Heart left ventricle (tissue), 16 donors: ENCODE results near the gene ESR2. TPM values are rescaled to one million over a fixed set of nuclear protein-coding genes. Genes with fewer than 3 reads are reported as not detected.

Source experiments
- ATAC-seq, 4 donors: fragments of 200-7000 bp; cut with Tn5 transposase; one replicate each; pipeline ENCODE4 v1.9.1; 2020 to 2022; ENCODE audit warnings: moderate library complexity in 4 of 4, mild to moderate bottlenecking in 3 of 4, moderate number of reproducible peaks in 1 of 4
- DNase-seq, 5 donors: peaks; one replicate each; pipeline ENCODE4 v3.0.0-alpha.2; 2020
- H3K27ac ChIP-seq, 12 donors: fragments of 200-600 bp; sonication (generic) in 4 of 12; one replicate each; pipeline versions ENCODE4 v1.5.0 to v1.8.0; 2016 to 2022; ENCODE audit warnings: mild to moderate bottlenecking in 2 of 12
- H3K27me3 ChIP-seq, 9 donors: fragments of 200-600 bp; sonication (generic) in 2 of 9; one replicate each; pipeline versions ENCODE4 v1.5.1 to v1.8.0; 2016 to 2022; ENCODE audit warnings: mild to moderate bottlenecking in 3 of 9
- H3K36me3 ChIP-seq, 9 donors: fragments of 200-600 bp; sonication (generic) in 2 of 9; one replicate each; pipeline versions ENCODE4 v1.5.0 to v1.8.0; 2018 to 2022; ENCODE audit warnings: mild to moderate bottlenecking in 2 of 9
- H3K4me1 ChIP-seq, 12 donors: fragments of 200-600 bp; sonication (generic) in 4 of 12; one replicate each; pipeline versions ENCODE4 v1.5.0 to v1.8.0; 2016 to 2022; ENCODE audit warnings: mild to moderate bottlenecking in 3 of 12
- H3K4me3 ChIP-seq, 12 donors: fragments of 200-600 bp; sonication (generic) in 4 of 12; one replicate each; pipeline versions ENCODE4 v1.5.0 to v1.8.0; 2017 to 2022; ENCODE audit warnings: mild to moderate bottlenecking in 9 of 12, moderate library complexity in 4 of 12
- H3K9me3 ChIP-seq, 12 donors: fragments of 200-600 bp; sonication (generic) in 4 of 12; one replicate each; pipeline versions ENCODE4 v1.5.0 to v1.8.0; 2016 to 2022; ENCODE audit warnings: mild to moderate bottlenecking in 1 of 12
- POLR2A ChIP-seq, 2 donors: fragments of 450-650 bp; IDR thresholded peaks; one replicate each; pipeline ENCODE4 v1.6.1; 2017; ENCODE audit warnings: antibody characterized with exemption in 2 of 2, mild to moderate bottlenecking in 2 of 2, moderate library complexity in 2 of 2
- WGBS, 4 donors: extraction: QIAGEN DNeasy Blood & Tissue Kit in 2 of 4; methylation state at CpG; one replicate each; pipeline versions ENCODE4 v1.1.5 to v1.1.7; 2013 to 2018; 5-methylcytosine and 5-hydroxymethylcytosine counted together
- intact Hi-C, 10 donors: fragments of 100-400 bp; cut with DNase I; formaldehyde crosslinking; loops; one replicate each; pipeline versions ENCODE4 v1.11.1 to v1.14.2; 2022
- polyA plus RNA-seq, 2 donors: library from polyadenylated mRNA; stranded (reverse); fragments of 200-250 nt; gene quantifications; one replicate each; pipeline ENCODE4 v1.2.3, GENCODE V29; 2013
- total RNA-seq, 9 donors: library from RNA; depleted of rRNA in 2 of 9; stranded (reverse); fragments of >200 nt in 2 of 9; fragmentation: NEBNext Ultra II Directional in 3 of 9; extraction: Animal tissue kit (Norgen Biotek cat#: 25700) in 3 of 9; gene quantifications; one replicate each; pipeline versions ENCODE4 v1.1.0 to v1.2.4, GENCODE V29; 2016 to 2023
- TF ChIP-seq, protein P1 (sequence below), 12 donors: fragments of 200-600 bp; sonication (generic) in 4 of 12; IDR thresholded peaks; one replicate each; pipeline versions ENCODE4 v1.5.0 to v1.8.0; 2018 to 2022; ENCODE audit warnings: antibody characterized with exemption in 12 of 12, mild to moderate bottlenecking in 5 of 12
- donor health status: ischemic (EF 13 %, LVEDD 7.1; RV severe dilation, severe dysfunction).
- donor health status: healthy with polysubstance abuse.
- donor health status: DM: no; HTN: yes; CAD: no.
- donor health status: DM: no; HTN: no; CAD: no.
- donor health status: ischemic (EF 25% LVEDD 6.9; RV normal size, moderate dysfunction).
- donor health status: ischemic (EF 25% LVEDD 5.7; RV mildly dilated, moderate dysfunction).
- donor health status: healthy.
- donor health status: DM: yes; HTN: yes; CAD: no.
- donor health status: ischemic (EF 35%, LVEDD 5.7; RV mildly dilated, moderate dysfunction).
- donor health status: nonischemic (EF 11% LVEDD 7.7; RV severe dilation, severe dysfunction).
- donor health status: DM: yes; HTN: yes; CAD: no.
- donor health status: PGD.
- donor health status: ischemic (EF 29% LVEDD 5.4; RV normal size, mild dysfunction).
- donor health status: nonischemic (EF 23%, LVEDD 6.1; RV moderate dilation, normal function).

ESR2 gene
- total and polyA plus RNA-seq, 11 donors, result 0.15 to 1.7 (median 0.61) TPM

DNA sequence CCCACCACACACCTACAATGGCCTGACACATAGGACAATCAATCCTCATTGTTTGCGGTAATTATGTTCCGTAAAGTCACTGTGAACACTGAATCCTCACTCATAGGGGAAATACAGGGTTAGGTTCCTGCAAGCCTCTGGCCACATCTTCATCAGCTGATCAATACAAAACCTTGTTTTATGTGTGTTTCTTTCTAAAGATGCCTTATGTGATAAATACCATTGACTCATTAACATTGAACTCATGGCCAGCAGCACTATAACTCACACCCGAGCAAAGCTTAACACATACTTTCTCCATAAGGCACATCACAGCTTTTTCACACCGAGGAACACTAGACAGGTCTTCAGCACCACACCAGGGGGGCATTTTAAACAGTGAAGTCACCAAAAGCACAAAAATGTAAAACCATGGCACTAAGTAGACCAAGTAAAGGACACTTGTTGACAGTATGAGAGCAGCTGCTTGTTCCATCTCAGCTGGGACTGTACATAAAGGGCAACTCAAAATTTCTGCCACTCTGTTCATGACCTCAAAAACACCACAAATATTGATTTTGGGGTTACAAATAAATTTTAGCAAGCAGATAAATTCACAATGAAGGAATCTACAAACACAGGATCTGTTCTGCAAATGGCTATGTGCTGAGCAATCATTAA lies 60.5 kb downstream of the ESR2 start:
- intact Hi-C loops, result no loop called here
- Histone ChIP-seq H3K9me3 (no peaks in the 10 kb centered on the region), H3K4me3 (no peak overlapping the region), H3K4me1 (peaks cover 0 to 17% (median 9%) of the 10 kb centered on the region in 12 donors), H3K27ac (no peak overlapping the region), H3K36me3 (peaks cover 0 to 33% (median 15%) of the 10 kb centered on the region in 9 donors), H3K27me3 (no peaks in the 10 kb centered on the region)
- ATAC-seq (no peak), DNase-seq (no peak)
- 91 to 100% (median 94%) methylated on average over 4 of the region's 4 CpGs for WGBS, 4 donors
- TF ChIP-seq, protein P1, sequence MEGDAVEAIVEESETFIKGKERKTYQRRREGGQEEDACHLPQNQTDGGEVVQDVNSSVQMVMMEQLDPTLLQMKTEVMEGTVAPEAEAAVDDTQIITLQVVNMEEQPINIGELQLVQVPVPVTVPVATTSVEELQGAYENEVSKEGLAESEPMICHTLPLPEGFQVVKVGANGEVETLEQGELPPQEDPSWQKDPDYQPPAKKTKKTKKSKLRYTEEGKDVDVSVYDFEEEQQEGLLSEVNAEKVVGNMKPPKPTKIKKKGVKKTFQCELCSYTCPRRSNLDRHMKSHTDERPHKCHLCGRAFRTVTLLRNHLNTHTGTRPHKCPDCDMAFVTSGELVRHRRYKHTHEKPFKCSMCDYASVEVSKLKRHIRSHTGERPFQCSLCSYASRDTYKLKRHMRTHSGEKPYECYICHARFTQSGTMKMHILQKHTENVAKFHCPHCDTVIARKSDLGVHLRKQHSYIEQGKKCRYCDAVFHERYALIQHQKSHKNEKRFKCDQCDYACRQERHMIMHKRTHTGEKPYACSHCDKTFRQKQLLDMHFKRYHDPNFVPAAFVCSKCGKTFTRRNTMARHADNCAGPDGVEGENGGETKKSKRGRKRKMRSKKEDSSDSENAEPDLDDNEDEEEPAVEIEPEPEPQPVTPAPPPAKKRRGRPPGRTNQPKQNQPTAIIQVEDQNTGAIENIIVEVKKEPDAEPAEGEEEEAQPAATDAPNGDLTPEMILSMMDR (IDR thresholded peaks at IDR 0.05), result no peak
- no peak for TF ChIP-seq POLR2A (IDR thresholded peaks at IDR 0.05)

DNA sequence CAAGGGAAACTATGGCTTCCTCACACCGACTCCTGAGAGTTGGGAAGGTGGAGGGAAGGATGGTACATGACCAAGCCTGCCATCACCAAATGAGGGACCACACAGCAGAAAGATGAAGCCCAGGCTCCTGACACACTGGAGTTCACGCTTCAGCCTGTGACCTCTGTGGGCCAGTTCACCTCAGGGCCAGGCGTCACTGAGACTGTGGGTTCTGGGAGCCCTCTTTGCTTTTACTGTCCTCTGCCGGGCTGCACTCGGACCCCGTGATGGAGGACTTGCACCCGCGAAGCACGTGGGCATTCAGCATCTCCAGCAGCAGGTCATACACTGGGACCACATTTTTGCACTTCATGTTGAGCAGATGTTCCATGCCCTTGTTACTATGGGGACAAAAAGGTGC lies 61.2 kb downstream of the ESR2 start:
- intact Hi-C loops, result no loop called here
- 94 to 97% (median 95%) methylated on average over 8 to 9 of the region's 9 CpGs for WGBS, 4 donors
- no peaks in the 10 kb centered on the region for H3K27me3 ChIP-seq
- no peaks in the 10 kb centered on the region for H3K9me3 ChIP-seq
- peaks cover 0 to 40% (median 22%) of the 10 kb centered on the region in 9 donors for H3K36me3 ChIP-seq
- H3K4me3 ChIP-seq, result no peak overlapping the region
- H3K27ac ChIP-seq, result peak overlapping the region in 10 of 12 donors; percentile 32 to 77 (median 60)
- peaks cover 0 to 17% (median 9%) of the 10 kb centered on the region in 12 donors for H3K4me1 ChIP-seq
- DNase-seq (no peak), ATAC-seq (peak in 2 of 4 donors; percentile 3 to 9)
- TF ChIP-seq POLR2A (IDR thresholded peaks at IDR 0.05), result no peak
- TF ChIP-seq, protein P1 (IDR thresholded peaks at IDR 0.05), result no peak

DNA sequence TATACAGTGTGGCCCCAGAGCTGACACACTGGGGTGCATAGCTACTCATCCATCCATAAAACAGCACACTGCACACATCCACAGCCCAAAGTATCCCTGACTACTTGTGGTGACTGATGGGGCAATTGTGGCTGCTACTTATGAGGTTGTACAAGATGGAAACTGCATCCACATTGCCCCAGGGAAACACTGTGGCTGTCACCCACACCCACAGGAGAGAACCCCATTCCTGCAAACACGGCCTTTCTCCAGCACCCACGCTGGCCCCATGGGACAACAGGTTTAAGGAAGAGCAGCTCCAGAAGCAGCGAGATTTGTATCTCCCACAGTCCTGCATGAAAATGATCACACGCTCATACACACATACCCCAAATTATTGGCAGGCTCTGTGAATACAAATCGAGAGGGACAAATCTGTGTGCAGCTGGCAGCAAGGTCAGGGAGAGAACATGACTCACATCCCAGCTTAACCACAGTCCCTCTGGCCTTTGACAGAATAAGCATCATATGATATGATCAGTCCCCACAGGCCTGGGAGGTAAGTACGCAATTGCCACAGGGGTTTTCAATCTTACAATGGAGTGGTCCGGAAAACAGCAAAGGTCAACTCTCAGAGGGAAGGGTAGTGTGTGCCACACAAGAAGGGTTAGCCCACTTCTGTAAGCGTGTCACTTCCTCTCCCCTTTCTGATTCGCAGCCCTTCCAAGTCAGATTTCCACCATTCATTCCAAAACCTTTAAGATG lies 61.9 kb downstream of the ESR2 start:
- no peak overlapping the region for H3K4me3 ChIP-seq
- H3K27ac ChIP-seq, result peak overlapping the region in 10 of 12 donors; percentile 32 to 77 (median 60)
- H3K36me3 ChIP-seq, result peaks cover 0 to 47% (median 29%) of the 10 kb centered on the region in 9 donors
- TF ChIP-seq POLR2A (IDR thresholded peaks at IDR 0.05), result no peak
- TF ChIP-seq, protein P1 (IDR thresholded peaks at IDR 0.05), result no peak
- no peaks in the 10 kb centered on the region for H3K27me3 ChIP-seq
- intact Hi-C loops, result no loop called here
- H3K4me1 ChIP-seq, result peaks cover 0 to 17% (median 9%) of the 10 kb centered on the region in 12 donors
- H3K9me3 ChIP-seq, result no peaks in the 10 kb centered on the region
- peak in 1 of 5 donors; percentile 61 for DNase-seq
- ATAC-seq, result peak; percentile 56 to 91 (median 88)
- 64 to 72% (median 67%) methylated on average over 9 of the region's 9 CpGs for WGBS, 4 donors

DNA sequence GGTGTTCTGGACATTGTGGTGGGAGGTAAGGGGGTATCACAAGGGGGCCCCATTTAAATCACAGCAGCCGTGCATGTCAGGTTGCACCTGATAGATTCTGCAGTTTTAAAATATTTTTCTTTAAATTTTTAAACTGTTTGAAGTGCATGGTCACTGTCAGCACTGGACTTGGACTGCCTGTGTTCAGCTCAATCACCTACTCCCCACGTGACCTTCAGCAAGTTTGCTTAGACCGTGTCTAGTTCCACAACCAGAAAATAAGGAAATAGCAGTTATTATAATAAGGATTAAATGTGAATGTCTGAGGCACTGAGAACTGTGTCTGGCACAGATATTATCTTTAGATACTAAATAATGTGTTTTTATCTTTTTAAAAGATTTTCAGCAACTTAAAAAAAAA lies 64.7 kb downstream of the ESR2 start:
- no peak for DNase-seq
- Histone ChIP-seq H3K4me1 (peaks cover 0 to 19% (median 9%) of the 10 kb centered on the region in 12 donors), H3K36me3 (peaks cover 0 to 75% (median 53%) of the 10 kb centered on the region in 9 donors), H3K4me3 (no peak overlapping the region), H3K27ac (no peak overlapping the region), H3K27me3 (no peaks in the 10 kb centered on the region), H3K9me3 (no peaks in the 10 kb centered on the region)
- TF ChIP-seq POLR2A (IDR thresholded peaks at IDR 0.05), result no peak
- TF ChIP-seq, protein P1 (IDR thresholded peaks at IDR 0.05), result no peak
- no peak for ATAC-seq
- intact Hi-C loops, result no loop called here
- 78 to 89% (median 87%) methylated on average over 3 of the region's 3 CpGs for WGBS, 4 donors
